NCI-H146 treated with DMSO at 0.1 percent for 48 hours (cell line): ENCODE data around the gene GOLGA1.
"Not testable (repeated sequence)": the region's sequence is repeated elsewhere in the genome, so short reads cannot be mapped to it uniquely, and the experiment has no call there.

Experiments used
- DNase-seq: peaks from one replicate; lab custom pipeline; 2025; ENCODE audit not compliant: unreplicated experiment; lab: John Stamatoyannopoulos, UW

GOLGA1 gene

GRCh38 chr9:124859803-124860581, 80.9 kb downstream of the GOLGA1 start:
- DNase-seq = no peak

- no peak for DNase-seq
These were observed 82.4 kb downstream of the GOLGA1 start for GRCh38 chr9:124858330-124859046.

- no peak for DNase-seq
These were observed 83.2 kb downstream of the GOLGA1 start for GRCh38 chr9:124857533-124858162.

DNA sequence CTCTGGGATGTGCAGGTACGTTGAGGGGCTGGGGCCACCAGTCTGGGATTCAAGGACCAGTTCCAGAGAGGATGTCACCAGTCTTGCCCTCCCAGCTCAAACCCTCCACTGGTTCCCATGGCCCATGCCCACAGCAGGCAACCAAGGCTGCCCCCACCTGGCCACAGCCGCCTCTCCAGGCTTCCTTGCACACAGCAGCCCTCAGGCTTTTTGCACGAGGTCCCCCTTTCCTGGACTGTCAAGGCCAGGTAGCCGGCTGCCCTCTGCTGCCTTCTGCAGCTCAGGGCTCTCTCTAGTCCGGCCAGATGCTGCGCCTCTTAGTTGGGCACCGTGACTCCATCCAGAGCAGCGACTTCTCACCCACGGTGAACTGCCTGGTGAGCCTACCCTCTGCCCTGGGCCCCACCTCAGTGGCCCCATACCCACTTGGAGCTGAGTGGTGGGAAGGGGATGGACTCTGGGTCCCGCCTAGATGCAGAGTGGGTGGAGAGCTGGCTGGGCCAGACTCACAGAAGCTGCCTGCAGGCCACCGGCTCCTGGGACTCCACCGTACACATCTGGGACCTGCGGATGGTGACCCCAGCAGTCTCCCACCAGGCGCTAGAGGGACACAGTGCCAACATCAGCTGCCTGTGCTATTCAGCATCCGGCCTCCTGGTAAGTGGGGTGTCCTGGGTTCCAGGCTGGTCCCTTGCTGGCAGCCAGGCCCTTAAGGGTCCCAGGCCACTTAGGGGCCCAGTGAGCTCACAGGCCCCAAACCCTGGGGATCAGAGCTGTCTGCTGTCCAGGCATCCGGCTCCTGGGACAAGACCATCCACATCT, 84.7 kb downstream of the GOLGA1 start:
- DNase-seq = no peak

GRCh38 chr9:124855566-124855943, 85.3 kb downstream of the GOLGA1 start:
- no peak for DNase-seq

DNA sequence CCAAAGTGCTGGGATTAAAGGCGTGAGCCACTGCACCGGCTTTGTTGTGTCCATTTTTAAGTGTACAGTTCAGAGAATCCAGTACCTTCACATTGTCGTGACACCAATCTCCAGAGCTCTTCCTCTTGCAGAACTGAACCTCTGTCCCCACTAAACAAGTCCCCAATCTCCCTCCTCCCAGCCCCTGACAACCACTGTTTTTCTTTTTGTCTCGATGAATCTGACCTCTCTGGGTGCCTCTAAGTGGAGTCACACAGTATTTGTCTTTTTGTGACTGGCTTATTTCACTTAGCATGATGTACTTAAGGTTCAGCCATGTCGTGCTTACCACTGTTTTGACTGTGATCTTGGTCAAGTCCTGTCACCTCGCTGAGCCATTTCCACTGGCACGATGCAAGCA, 86.1 kb downstream of the GOLGA1 start:
- DNase-seq = no peak

DNA sequence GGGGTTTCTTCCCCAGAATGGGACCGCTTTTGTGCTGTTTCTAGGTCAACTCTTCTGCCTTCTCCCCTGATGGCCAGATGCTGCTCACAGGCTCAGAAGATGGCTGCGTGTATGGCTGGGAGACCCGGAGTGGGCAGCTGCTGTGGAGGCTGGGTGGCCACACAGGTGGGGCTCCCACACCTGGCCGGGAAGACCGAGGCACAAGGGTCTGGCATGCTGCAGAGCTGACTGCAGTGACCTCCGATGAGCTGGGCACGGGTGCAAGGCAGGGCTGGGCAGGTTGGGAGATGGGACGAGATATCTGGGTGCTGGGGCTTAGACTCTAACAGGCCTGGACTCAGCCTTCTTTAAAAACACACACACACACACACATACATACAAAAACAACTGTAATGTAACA, 86.7 kb downstream of the GOLGA1 start:
- no peak for DNase-seq

- no peak for DNase-seq
These were observed 87.2 kb downstream of the GOLGA1 start for GRCh38 chr9:124853605-124854143.

DNA sequence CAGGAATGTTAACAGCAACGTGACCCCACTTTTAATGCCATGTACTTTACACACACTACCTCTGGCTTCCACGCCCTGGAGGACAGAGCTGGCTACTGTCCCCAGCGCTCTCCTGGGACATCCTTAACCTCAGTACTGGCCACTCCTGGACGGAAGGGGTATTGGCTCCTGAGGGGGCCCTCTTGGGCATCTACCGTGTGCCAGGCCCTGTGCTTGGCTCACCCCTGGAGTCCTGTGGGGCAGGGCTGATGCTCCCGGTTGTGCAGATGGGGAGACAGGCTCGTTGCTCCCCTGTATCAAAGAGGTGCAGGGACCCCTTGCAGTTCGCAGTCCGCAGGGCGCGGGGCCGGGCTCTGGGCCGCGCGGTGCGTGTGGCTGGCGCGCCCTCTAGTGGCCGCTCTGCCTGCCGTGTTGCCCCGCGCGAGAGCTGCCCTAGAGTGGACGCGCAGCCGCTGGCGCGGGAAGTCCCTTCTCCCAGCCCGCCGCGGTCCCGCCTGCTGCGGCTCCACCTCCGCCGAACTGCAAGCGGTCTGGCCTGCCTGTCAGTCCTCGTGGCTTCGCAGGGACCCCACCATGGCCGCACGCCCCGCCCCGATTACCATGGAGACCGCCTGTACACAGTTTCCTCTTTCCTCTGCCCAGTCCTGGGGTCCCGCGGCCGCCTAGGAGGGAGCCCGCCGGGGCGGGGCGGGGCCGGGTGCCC, 87.9 kb downstream of the GOLGA1 start, which contains the start of gene WDR38:
Gene WDR38 (plus strand): TSS at position 632 of the 703 bp plus-strand sequence. CDS start 72 bp downstream, outside the sequence.
- peak; percentile 40 for DNase-seq

DNA sequence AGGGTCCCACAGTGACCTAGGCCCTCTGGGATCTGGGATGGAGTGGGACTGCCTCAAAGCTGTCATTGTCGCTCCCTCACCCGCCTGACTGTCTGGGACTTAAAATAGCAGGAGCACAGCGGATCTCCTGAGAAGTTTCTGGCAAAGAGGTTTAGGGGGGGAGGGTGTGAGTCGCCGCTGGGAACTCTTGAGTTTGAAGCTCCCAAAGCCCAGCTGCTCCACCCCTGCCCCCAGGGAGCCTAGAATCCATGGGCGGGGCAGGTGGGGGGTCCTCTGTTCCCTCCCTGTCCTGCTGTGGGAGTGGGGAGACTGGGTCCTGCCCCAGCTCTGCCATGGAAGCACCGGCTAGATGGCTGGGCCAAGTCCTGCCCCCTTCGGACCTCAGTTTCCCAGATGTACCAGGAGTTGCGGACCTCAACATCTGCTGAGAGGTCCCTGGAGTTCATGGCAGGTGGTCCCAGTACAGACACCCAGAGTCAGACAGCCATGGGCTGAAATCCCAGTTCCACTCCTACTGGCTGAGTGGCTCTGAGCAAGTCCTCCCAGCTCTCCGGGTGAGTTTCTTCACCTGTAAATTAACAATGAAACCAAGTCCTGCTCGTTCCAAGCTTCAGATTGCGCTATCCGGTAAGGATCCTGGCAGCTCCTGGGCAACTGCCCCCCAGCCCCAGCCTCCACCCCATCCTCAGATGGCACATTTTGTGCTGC, 88.6 kb downstream of the GOLGA1 start:
- no peak for DNase-seq

DNA sequence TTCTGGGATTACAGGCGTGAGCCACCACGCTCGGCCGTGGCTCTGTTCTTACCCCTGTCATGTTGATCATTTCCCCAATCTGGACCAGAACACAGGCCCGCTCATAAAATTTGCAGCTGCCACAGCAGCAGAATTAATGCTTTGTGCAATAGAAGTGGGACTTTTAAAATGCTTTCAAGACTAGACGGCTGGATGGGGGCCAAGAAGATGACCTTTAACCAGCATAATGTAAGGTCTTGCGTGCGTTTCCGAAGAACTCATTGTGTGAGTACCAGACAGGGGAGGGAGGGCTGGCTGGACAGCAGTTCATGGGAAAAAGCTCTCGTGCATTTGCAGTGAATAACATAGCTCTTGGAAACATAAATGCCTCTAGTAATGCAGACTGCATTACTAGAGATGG, 91.1 kb downstream of the GOLGA1 start:
- no peak for DNase-seq

DNA sequence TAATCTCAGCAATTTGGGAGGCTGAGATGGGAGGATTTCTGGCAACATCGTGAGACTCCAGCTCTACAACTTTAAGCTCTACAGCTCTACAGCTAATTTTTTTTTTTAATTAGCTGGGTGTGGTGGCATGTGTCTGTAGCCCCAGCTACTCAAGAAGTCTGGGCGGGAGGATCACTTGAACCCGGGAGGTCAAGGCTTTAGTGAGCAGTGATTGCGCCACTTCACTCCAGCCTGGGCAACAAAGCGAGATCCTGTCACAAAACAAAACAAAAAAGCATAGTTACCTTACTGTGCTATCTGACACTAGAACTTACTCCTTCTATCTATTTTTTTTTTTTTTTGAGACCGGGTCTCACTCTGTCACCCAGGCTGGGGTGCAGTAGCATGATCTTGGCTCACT, 93.9 kb downstream of the GOLGA1 start:
- DNase-seq = no peak

DNA sequence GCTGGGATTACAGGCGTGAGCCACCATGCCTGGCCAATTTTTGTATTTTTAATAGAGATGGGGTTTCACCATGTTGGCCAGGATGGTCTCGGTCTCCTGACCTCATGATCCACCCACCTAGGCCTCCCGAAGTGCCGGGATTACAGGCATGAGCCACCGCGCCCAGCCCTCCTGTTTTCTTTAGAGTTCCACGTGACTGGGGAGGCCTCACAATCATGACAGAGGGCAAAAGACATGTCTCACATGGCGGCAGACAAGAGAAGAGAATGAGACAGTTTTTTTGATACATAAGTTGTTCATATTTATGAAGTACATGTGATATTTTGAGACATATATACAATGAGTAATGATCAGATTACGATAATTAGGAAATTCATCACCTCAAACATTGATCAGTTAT, 94.4 kb downstream of the GOLGA1 start:
- DNase-seq = not testable (repeated sequence)

GRCh38 chr9:124844291-124844690, 96.6 kb downstream of the GOLGA1 start:
- DNase-seq = no peak

DNA sequence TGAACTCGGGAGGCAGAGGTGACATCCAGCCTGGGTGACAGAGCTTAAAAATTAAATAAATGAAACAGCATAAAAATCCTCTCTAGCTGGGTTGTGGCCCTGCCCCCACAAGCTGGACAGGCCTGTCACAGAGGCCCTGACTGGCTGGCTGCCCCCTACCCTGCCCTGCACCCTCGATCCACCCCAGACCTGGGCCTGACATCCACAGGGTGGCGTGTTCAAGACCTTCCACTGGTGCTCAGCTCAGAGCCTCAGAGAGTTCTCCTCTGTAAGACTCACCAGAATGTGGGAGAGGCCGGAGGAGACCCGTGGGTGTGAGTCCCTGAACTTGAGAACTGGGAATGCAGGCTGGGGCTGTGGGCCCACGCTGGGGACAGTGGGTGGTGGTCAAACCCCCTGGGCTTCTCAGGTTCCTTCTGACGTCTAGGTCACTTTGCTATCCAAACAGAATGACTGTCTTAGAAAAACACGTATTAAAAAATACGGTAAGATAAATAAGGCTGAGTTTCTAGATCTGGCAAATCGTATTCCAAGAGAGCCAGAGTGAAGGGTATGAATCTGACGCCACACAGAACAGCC, 97.3 kb downstream of the GOLGA1 start:
- no peak for DNase-seq

- no peak for DNase-seq
These were observed 99.6 kb downstream of the GOLGA1 start for GRCh38 chr9:124841075-124841821.

- DNase-seq = no peak
These were observed 100.5 kb downstream of the GOLGA1 start for GRCh38 chr9:124840300-124840833.

DNA sequence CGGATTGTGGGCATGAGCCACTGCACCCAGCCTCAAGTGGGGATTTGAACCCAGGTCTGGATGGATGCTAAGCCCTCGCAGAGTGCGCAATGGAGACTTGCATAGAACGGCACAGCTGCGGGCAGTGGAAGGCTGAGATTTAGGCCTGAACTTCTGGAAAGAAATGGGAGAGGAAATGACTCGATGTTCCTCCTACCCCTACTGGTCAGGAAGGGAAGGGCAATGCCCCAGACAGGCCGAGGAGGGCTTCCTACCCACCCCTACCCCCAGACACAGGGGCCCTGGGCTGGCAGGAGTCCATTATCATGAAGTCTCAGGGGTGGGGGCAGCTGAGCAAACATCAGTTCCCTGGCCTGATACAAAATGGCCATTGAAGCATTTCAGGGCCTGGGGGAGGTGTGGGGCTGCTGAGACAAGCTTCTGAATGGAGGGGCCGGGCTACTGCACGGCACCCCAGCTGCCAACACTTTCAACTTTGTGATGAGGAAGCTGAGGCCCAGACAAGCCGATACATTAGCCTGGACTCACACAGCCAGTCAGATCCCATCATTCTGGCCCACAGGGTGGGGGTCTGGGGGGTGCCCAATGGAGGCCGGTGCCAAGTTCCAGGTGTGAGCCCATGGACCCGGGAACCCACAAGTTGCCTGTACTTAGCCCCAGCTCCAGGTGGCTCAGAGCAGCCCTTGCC, 101.1 kb downstream of the GOLGA1 start:
- peak; percentile 48 for DNase-seq
